ENCODE results near the gene CD44. TPM values are rescaled to one million over a fixed set of nuclear protein-coding genes. Genes with fewer than 3 reads are reported as not detected.
A peak's percentile ranks its signal among the peaks of the same experiment; 100 is the strongest.

CD44 gene
- total and polyA plus RNA-seq, 2 donors = 51.1 to 78.7 TPM

DNA sequence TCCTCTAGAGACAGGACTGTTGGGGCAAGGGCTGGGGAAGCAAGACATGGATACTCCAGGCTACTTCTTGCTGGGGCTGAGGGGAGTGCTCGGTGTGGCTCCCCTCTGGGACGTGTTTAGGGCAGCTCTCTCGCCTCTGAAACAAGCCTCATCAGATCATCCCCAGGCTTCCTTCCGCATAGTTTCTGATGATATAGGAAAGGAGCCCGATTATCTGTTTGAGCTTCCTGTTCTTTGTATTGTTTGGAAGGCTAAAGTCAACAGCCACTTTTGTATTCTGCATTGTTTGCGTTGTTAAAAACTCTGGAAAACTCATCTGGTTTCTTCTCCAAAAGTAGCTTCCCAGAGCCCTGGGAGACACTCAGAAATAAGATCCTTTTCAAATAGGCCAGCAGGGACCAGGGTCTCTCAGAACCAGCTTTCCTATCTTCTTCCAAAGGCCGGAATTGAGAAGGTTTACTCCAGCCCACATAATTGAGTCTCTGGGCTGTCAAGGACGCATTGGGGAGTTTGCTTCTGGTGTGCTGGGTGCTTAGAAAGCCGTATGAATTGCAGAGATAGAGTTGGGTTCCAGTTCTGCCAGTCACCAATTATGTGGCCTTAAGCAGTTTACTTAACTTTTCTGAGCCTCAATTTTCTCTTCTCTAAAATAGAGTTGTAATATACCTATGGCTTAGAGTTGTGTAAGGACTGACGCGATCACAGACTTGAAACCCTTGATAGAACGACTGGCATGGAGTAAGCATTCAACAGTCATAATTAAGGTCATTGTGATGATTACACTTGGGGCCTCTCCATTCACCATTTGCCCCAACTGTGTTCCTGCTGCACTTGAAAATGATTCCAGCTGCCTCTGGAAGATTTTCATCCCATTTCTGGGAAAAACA, 19.1 kb downstream of the CD44 start:
- Histone ChIP-seq H3K36me3 (ENCODE audit: control insufficient read depth in 2 of 2, insufficient read depth in 2 of 2, low read length in 1 of 2) (peaks cover 5 to 6% of the 10 kb centered on the region in 2 donors), H3K4me1 (ENCODE audit: control insufficient read depth in 2 of 2, insufficient read depth in 2 of 2, low read length in 2 of 2) (peaks cover 12 to 53% of the 10 kb centered on the region in 2 donors), H3K4me3 (ENCODE audit: low read length in 2 of 2) (no peak overlapping the region), H3K27me3 (ENCODE audit: control insufficient read depth in 2 of 2, insufficient read depth in 1 of 2, low read length in 1 of 2) (no peaks in the 10 kb centered on the region), H3K9me3 (ENCODE audit: control insufficient read depth in 2 of 2, insufficient read depth in 1 of 2, low read length in 1 of 2) (no peaks in the 10 kb centered on the region), H3K27ac (ENCODE audit: low read depth in 1 of 2, low read length in 1 of 2) (peak overlapping the region in 1 of 2 donors; percentile 55)
- 91% methylated on average over 12 of the region's 12 CpGs for WGBS
- DNase-seq (ENCODE audit: low read depth in 6 of 9, low spot score in 9 of 9) = no peak

DNA sequence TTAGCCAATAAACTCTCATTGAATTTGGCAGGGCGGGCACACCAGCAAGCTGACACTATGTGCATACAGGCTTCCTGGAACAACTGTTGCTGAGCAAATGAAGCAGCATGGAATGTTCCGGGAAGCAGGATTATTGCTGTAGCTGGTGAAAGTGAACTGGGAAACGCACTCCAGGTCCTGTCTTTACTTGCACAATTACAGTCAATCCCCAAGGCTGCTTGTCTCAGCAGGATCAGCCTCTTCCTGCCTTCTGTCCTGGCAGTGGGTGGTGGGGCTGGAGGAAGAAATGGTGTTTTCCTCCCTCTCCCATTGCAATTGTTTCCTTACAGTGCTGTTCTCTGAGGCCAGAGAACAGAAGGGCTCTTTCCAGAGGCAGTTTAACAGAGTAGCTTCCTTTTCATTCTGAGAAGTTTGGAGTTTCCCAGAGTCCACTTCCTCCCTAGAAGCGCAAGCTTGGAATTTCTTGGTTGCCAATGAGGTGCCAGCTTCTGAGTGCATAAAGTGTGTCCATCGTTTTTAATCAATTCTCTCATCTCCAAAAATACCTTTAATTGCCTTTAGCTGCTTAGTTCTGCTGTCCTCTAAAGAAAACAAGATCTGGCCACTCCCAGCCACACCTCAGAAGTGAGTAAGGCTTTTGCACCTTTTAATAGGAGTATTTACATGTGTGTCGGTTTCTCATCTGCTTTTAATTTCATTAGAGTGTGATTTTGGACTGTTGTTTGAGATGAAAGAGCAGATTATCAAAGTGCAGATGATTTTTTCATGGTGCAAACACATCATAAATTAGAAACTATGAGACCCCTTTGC, 19.9 kb downstream of the CD44 start:
- Histone ChIP-seq H3K36me3 (ENCODE audit: control insufficient read depth in 2 of 2, insufficient read depth in 2 of 2, low read length in 1 of 2) (peaks cover 0 to 5% of the 10 kb centered on the region in 2 donors), H3K4me3 (ENCODE audit: low read length in 2 of 2) (no peak overlapping the region), H3K9me3 (ENCODE audit: control insufficient read depth in 2 of 2, insufficient read depth in 1 of 2, low read length in 1 of 2) (no peaks in the 10 kb centered on the region), H3K27me3 (ENCODE audit: control insufficient read depth in 2 of 2, insufficient read depth in 1 of 2, low read length in 1 of 2) (no peaks in the 10 kb centered on the region), H3K4me1 (ENCODE audit: control insufficient read depth in 2 of 2, insufficient read depth in 2 of 2, low read length in 2 of 2) (peaks cover 20 to 62% of the 10 kb centered on the region in 2 donors), H3K27ac (ENCODE audit: low read depth in 1 of 2, low read length in 1 of 2) (no peak overlapping the region)
- WGBS = 89% methylated on average over 6 of the region's 6 CpGs
- no peak for DNase-seq (ENCODE audit: low read depth in 6 of 9, low spot score in 9 of 9)

DNA sequence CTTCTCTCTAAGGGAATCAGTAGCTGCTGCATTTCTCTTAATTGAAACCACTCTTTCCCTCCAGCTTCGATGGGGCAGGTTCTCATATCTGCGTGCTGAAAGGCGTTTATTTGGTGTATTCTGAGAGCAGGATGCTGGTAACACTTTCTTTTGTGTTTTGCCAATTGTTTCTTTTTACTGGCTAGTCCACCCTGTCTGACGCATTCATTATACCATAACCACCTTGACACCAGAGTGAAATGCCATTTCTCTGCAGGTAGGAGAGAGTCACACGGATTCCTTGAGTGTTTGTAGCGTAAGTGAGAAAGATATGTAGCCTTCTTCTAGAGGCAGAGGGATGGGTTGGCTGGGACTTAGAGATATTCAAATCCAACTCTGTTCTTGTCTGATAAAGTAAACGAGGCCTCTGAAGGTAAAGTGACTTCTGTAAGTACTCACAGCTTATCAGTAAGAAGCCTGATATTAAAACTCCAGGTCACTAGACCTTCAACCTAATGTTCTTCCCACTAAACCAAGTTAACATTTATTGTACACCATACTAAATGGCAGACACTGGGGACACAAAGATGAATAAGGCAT, 21.4 kb downstream of the CD44 start:
- DNase-seq (ENCODE audit: low read depth in 6 of 9, low spot score in 9 of 9) = no peak
- WGBS = 88% methylated on average over 7 of the region's 7 CpGs
- Histone ChIP-seq H3K4me3 (ENCODE audit: low read length in 2 of 2) (no peak overlapping the region), H3K27ac (ENCODE audit: low read depth in 1 of 2, low read length in 1 of 2) (no peak overlapping the region), H3K36me3 (ENCODE audit: control insufficient read depth in 2 of 2, insufficient read depth in 2 of 2, low read length in 1 of 2) (peaks cover 0 to 5% of the 10 kb centered on the region in 2 donors), H3K27me3 (ENCODE audit: control insufficient read depth in 2 of 2, insufficient read depth in 1 of 2, low read length in 1 of 2) (no peaks in the 10 kb centered on the region), H3K4me1 (ENCODE audit: control insufficient read depth in 2 of 2, insufficient read depth in 2 of 2, low read length in 2 of 2) (peaks cover 30 to 76% of the 10 kb centered on the region in 2 donors), H3K9me3 (ENCODE audit: control insufficient read depth in 2 of 2, insufficient read depth in 1 of 2, low read length in 1 of 2) (no peaks in the 10 kb centered on the region)

DNA sequence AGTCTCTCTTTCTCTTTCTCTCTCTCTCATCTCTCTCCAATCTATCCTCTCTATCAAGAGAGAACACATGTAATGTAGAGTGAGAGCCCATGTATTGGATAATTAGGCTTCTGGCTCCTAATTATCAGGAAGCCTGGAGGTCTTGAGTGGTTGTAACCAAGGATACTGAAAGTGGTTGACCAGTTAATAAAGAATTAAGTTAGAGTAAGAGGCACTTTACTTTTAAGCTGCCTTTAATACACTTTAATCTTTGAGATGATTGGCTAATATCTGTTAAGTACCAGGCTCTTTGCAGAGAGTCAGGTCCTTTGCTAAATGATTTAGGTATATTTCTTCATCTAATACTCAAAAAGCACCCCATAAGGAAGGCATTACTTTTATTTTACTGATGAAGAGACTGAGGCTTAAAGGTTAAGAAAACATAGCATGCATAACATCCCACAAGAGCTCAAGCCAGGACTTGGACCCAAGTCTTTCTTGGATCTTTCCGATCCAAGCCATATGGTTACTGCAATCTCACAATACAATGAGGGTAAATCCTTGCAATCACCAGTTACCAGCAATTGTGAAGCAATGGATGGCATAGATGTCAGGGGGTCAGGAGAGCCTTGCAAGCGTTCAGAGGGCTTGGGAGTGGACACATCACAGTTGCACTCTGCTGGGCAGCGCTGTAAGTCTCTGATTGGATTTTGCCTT, 22.1 kb downstream of the CD44 start:
- H3K4me3 ChIP-seq (ENCODE audit: low read length in 2 of 2) = no peak overlapping the region
- WGBS = 97% methylated on average over 3 of the region's 3 CpGs
- H3K4me1 ChIP-seq (ENCODE audit: control insufficient read depth in 2 of 2, insufficient read depth in 2 of 2, low read length in 2 of 2) = peaks cover 34 to 82% of the 10 kb centered on the region in 2 donors
- H3K27me3 ChIP-seq (ENCODE audit: control insufficient read depth in 2 of 2, insufficient read depth in 1 of 2, low read length in 1 of 2) = no peaks in the 10 kb centered on the region
- H3K36me3 ChIP-seq (ENCODE audit: control insufficient read depth in 2 of 2, insufficient read depth in 2 of 2, low read length in 1 of 2) = peaks cover 0 to 5% of the 10 kb centered on the region in 2 donors
- no peak overlapping the region for H3K27ac ChIP-seq (ENCODE audit: low read depth in 1 of 2, low read length in 1 of 2)
- no peaks in the 10 kb centered on the region for H3K9me3 ChIP-seq (ENCODE audit: control insufficient read depth in 2 of 2, insufficient read depth in 1 of 2, low read length in 1 of 2)
- no peak for DNase-seq (ENCODE audit: low read depth in 6 of 9, low spot score in 9 of 9)

DNA sequence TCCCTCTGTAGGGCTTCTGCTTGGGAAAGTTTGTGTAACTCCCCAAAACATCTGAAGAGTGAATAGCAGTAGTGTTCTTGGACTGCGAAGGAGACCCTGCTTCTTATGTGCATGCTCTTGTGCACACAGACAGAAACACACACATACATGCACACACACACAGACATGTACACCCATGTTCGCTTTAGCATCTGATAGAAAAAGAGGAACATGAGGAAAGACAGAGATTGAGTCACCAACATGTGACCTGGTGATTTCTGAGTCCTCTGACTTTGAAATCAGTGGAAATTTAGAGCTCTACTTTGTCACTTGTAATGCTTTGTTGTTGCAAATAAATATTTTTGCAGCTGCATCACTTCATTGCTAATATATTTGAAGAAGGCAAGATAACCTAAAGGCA, 23.8 kb downstream of the CD44 start:
- H3K27ac ChIP-seq (ENCODE audit: low read depth in 1 of 2, low read length in 1 of 2) = peak overlapping the region; percentile 25 to 59
- peaks cover 0 to 5% of the 10 kb centered on the region in 2 donors for H3K36me3 ChIP-seq (ENCODE audit: control insufficient read depth in 2 of 2, insufficient read depth in 2 of 2, low read length in 1 of 2)
- no peak overlapping the region for H3K4me3 ChIP-seq (ENCODE audit: low read length in 2 of 2)
- peaks cover 39 to 87% of the 10 kb centered on the region in 2 donors for H3K4me1 ChIP-seq (ENCODE audit: control insufficient read depth in 2 of 2, insufficient read depth in 2 of 2, low read length in 2 of 2)
- 87% methylated on average over 2 of the region's 2 CpGs for WGBS
- no peak for DNase-seq (ENCODE audit: low read depth in 6 of 9, low spot score in 9 of 9)
- H3K9me3 ChIP-seq (ENCODE audit: control insufficient read depth in 2 of 2, insufficient read depth in 1 of 2, low read length in 1 of 2) = no peaks in the 10 kb centered on the region
- no peaks in the 10 kb centered on the region for H3K27me3 ChIP-seq (ENCODE audit: control insufficient read depth in 2 of 2, insufficient read depth in 1 of 2, low read length in 1 of 2)

DNA sequence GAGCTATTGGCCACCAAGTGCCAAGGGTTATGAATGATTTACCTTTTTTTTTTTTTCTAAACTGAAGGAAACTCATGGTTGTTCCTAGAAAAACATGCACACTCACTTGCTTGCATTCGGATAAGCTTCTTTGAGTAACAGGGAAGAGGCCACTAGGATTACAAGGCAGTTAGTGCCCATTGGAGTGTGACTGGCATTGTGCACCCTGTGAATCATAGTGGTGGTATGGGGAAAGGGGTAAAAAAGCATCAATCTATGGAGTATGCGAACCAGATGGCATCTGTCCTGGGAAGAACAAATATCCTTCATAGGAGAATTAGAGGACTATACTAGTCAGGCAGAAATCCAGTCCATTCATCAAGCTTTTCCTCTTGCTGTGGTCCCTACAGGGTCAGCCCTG, 24.2 kb downstream of the CD44 start:
- H3K4me1 ChIP-seq (ENCODE audit: control insufficient read depth in 2 of 2, insufficient read depth in 2 of 2, low read length in 2 of 2) = peaks cover 43 to 87% of the 10 kb centered on the region in 2 donors
- WGBS = 97% methylated on average over 2 of the region's 2 CpGs
- H3K27me3 ChIP-seq (ENCODE audit: control insufficient read depth in 2 of 2, insufficient read depth in 1 of 2, low read length in 1 of 2) = no peaks in the 10 kb centered on the region
- H3K4me3 ChIP-seq (ENCODE audit: low read length in 2 of 2) = no peak overlapping the region
- no peak for DNase-seq (ENCODE audit: low read depth in 6 of 9, low spot score in 9 of 9)
- H3K36me3 ChIP-seq (ENCODE audit: control insufficient read depth in 2 of 2, insufficient read depth in 2 of 2, low read length in 1 of 2) = peaks cover 0 to 3% of the 10 kb centered on the region in 2 donors
- H3K9me3 ChIP-seq (ENCODE audit: control insufficient read depth in 2 of 2, insufficient read depth in 1 of 2, low read length in 1 of 2) = no peaks in the 10 kb centered on the region
- H3K27ac ChIP-seq (ENCODE audit: low read depth in 1 of 2, low read length in 1 of 2) = peak overlapping the region in 1 of 2 donors; percentile 59

DNA sequence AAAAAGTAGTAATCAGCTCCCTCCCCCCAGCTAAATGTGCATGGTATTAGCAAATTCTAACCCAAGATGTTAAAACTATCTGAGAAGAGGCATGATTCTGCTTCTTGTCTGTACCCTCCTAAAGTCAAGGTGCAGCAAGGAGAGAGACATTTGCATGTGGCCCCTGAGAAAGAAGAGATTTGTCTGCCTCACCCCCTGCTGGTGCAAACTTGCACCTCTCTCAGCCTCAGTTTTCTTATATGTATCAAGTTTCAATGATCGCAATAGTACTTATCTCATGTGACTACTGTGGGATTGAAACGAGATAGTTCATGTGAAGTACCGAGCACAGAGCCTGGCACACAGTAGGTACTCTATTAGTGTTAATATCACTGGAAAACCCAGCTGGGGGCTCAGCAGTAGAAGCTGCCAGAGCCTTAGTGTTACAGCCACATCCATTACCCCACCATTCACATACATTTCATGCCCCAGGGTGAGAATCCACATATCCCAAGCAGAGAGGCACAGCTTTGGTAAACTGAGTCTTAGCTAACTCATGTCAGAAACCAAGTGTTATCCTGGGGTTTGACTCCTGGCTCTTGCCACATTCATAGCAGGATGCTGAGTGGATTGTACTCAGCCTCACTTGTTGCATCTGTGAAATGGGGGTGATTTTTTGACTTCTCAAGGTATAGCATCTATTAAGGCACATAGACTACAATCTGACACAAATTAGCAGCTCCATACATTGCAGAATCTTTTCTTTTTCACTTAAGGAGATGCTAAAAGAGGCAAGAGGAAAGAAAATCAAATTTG, 24.9 kb downstream of the CD44 start:
- H3K4me3 ChIP-seq (ENCODE audit: low read length in 2 of 2) = no peak overlapping the region
- 79% methylated on average over 3 of the region's 3 CpGs for WGBS
- H3K27ac ChIP-seq (ENCODE audit: low read depth in 1 of 2, low read length in 1 of 2) = peak overlapping the region; percentile 59 to 68
- H3K36me3 ChIP-seq (ENCODE audit: control insufficient read depth in 2 of 2, insufficient read depth in 2 of 2, low read length in 1 of 2) = no peaks in the 10 kb centered on the region
- H3K4me1 ChIP-seq (ENCODE audit: control insufficient read depth in 2 of 2, insufficient read depth in 2 of 2, low read length in 2 of 2) = peaks cover 46 to 87% of the 10 kb centered on the region in 2 donors
- H3K9me3 ChIP-seq (ENCODE audit: control insufficient read depth in 2 of 2, insufficient read depth in 1 of 2, low read length in 1 of 2) = no peaks in the 10 kb centered on the region
- peak in 5 of 9 donors; percentile 54 to 84 (median 63) for DNase-seq (ENCODE audit: low read depth in 6 of 9, low spot score in 9 of 9)
- no peaks in the 10 kb centered on the region for H3K27me3 ChIP-seq (ENCODE audit: control insufficient read depth in 2 of 2, insufficient read depth in 1 of 2, low read length in 1 of 2)

DNA sequence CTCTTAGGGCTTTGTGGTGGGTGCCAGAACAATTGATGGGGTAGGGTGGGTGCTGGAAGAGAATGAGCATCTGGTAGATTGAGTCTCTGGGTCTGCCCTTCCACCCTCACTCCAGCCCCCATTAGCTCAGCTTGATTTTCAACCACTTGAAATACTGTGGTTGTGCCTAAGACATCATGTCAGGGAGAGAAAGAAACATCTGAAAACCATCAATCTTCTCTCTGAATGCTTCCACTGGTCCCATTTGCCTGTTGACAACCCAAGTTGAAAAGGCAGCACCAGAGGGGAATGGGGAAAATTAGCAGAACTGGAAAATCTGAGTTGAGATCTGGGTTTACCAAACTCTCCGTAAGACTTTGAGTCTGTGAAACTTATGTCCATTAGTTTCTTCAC, 26.1 kb downstream of the CD44 start:
- H3K27ac ChIP-seq (ENCODE audit: low read depth in 1 of 2, low read length in 1 of 2) = peak overlapping the region; percentile 95
- H3K27me3 ChIP-seq (ENCODE audit: control insufficient read depth in 2 of 2, insufficient read depth in 1 of 2, low read length in 1 of 2) = no peaks in the 10 kb centered on the region
- H3K4me1 ChIP-seq (ENCODE audit: control insufficient read depth in 2 of 2, insufficient read depth in 2 of 2, low read length in 2 of 2) = peaks cover 46 to 86% of the 10 kb centered on the region in 2 donors
- no peak overlapping the region for H3K4me3 ChIP-seq (ENCODE audit: low read length in 2 of 2)
- WGBS = 83% methylated on average over 1 of the region's 1 CpG
- no peak for DNase-seq (ENCODE audit: low read depth in 6 of 9, low spot score in 9 of 9)
- H3K9me3 ChIP-seq (ENCODE audit: control insufficient read depth in 2 of 2, insufficient read depth in 1 of 2, low read length in 1 of 2) = no peaks in the 10 kb centered on the region
- no peaks in the 10 kb centered on the region for H3K36me3 ChIP-seq (ENCODE audit: control insufficient read depth in 2 of 2, insufficient read depth in 2 of 2, low read length in 1 of 2)
